ENCODE measurements around the gene MAGI1.

- TF ChIP-seq CTCF (IDR thresholded peaks at IDR 0.05 in 8 of 11, conservative IDR thresholded peaks at IDR 0.05 in 3 of 11) (no peak), POLR2A (IDR thresholded peaks at IDR 0.05) (no peak), POLR2AphosphoS5 (IDR thresholded peaks at IDR 0.05) (no peak)
Measured at GRCh38 chr3:65660000-65660598, 378.6 kb downstream of the MAGI1 start.
